Activated B cell treated with CpG ODN at 0.5 μM for 24 hours (primary cell): ENCODE measurements around the gene LLGL2. TPM values are rescaled to one million over a fixed set of nuclear protein-coding genes. Genes with fewer than 3 reads are reported as not detected.
A peak's percentile ranks its signal among the peaks of the same experiment; 100 is the strongest.

Experiments used
- ATAC-seq: fragments of 200-7000 bp; cut with Tn5 transposase; one replicate; pipeline ENCODE4 v1.10.0; 2021; ENCODE audit warnings: low read depth, mild to moderate bottlenecking, moderate library complexity
- CTCF ChIA-PET: fragments of 350-600 bp; sonication (Branson Sonifier 250); formaldehyde crosslinking; loops from one replicate; lab custom pipeline; 2021; ENCODE audit warnings: antibody characterized with exemption; lab: Charles Lee
- POLR2A ChIA-PET: fragments of 350-600 bp; sonication (Branson Sonifier 250); formaldehyde crosslinking; loops from one replicate; lab custom pipeline; 2021; ENCODE audit warnings: antibody characterized with exemption; lab: Charles Lee
- DNase-seq: peaks from one replicate; pipeline ENCODE4 v3.0.0; 2022
- H3K27ac Mint-ChIP-seq: one replicate; pipeline ENCODE4 v1.8.0; 2020; ENCODE audit warnings: mixed read lengths
- H3K27me3 Mint-ChIP-seq: one replicate; pipeline ENCODE4 v1.8.0; 2021; ENCODE audit warnings: mixed read lengths
- H3K36me3 Mint-ChIP-seq: one replicate; pipeline ENCODE4 v1.8.0; 2021; ENCODE audit warnings: low read depth, mixed read lengths
- H3K4me1 Mint-ChIP-seq: one replicate; pipeline ENCODE4 v1.8.0; 2021; ENCODE audit warnings: mixed read lengths
- H3K4me3 Mint-ChIP-seq: one replicate; pipeline ENCODE4 v1.8.0; 2020; ENCODE audit warnings: mild to moderate bottlenecking, mixed read lengths
- H3K9me3 Mint-ChIP-seq: one replicate; pipeline ENCODE4 v1.8.0; 2020; ENCODE audit warnings: mixed read lengths
- CTCF ChIP-seq: fragments of 200-600 bp; IDR thresholded peaks from one replicate; pipeline ENCODE4 v1.8.0; 2022; ENCODE audit warnings: antibody characterized with exemption, mild to moderate bottlenecking
- intact Hi-C: fragments of 100-400 bp; cut with micrococcal nuclease; formaldehyde crosslinking; loops from one replicate; pipeline ENCODE4 v1.15.1; 2024
- total RNA-seq: library from RNA; stranded (reverse); gene quantifications from 2 replicates; pipeline ENCODE4 v1.2.3, GENCODE V29; 2022

The LLGL2 gene
- total RNA-seq, 1 donor from 2014 or later, result 29.9 TPM

GRCh38 chr17:75589919-75590303, 64.4 kb downstream of the LLGL2 start:
- H3K36me3 Mint-ChIP-seq, result peaks cover 2% of the 10 kb centered on the region
- TF ChIP-seq CTCF, result no peak
- H3K27ac Mint-ChIP-seq, result no peak overlapping the region
- DNase-seq (no peak), ATAC-seq (no peak)
- POLR2A ChIA-PET, result interaction anchor here (0.6 to 1.0 kb wide), 3 partner anchors 8 to 73 kb away, joined by 4 to 5 read pairs (median 5); partner anchors contain the start of gene TSEN54
- H3K4me3 Mint-ChIP-seq, result peak overlapping the region; percentile 35
- intact Hi-C loops, result loop anchor here (1.0 to 5.0 kb wide), 6 partner anchors 19 to 319 kb away; partner anchors contain the start of genes MIF4GD and TSEN54
- H3K4me1 Mint-ChIP-seq, result peaks cover 16% of the 10 kb centered on the region
- CTCF ChIA-PET, result interaction anchor here (1.2 to 2.2 kb wide), 3 partner anchors 43 to 160 kb away, joined by 3 to 14 read pairs (median 10); partner anchors contain the start of genes SMIM5 and TSEN54
- no peaks in the 10 kb centered on the region for H3K27me3 Mint-ChIP-seq
- no peaks in the 10 kb centered on the region for H3K9me3 Mint-ChIP-seq

GRCh38 chr17:75590314-75590761, 64.8 kb downstream of the LLGL2 start:
- Mint-ChIP-seq H3K4me3 (peak overlapping the region; percentile 35), H3K9me3 (no peaks in the 10 kb centered on the region), H3K27ac (no peak overlapping the region), H3K27me3 (no peaks in the 10 kb centered on the region), H3K4me1 (peaks cover 16% of the 10 kb centered on the region), H3K36me3 (peaks cover 2% of the 10 kb centered on the region)
- intact Hi-C loops, result no loop called here
- TF ChIP-seq CTCF, result no peak
- ChIA-PET CTCF (interaction anchor here (1.2 to 1.6 kb wide), 2 partner anchors 43 to 160 kb away, joined by 3 to 10 read pairs; partner anchors contain the start of gene SMIM5), POLR2A (interaction anchor here (0.6 to 1.0 kb wide), 4 partner anchors 8 to 74 kb away, joined by 3 to 5 read pairs (median 4); partner anchors contain the start of gene TSEN54)
- ATAC-seq (no peak), DNase-seq (no peak)

- Mint-ChIP-seq H3K9me3 (no peaks in the 10 kb centered on the region), H3K4me1 (peaks cover 16% of the 10 kb centered on the region), H3K4me3 (peak overlapping the region; percentile 30), H3K36me3 (peaks cover 2% of the 10 kb centered on the region), H3K27ac (peak overlapping the region; percentile 50), H3K27me3 (no peaks in the 10 kb centered on the region)
- DNase-seq (no peak), ATAC-seq (no peak)
- CTCF ChIA-PET, result interaction anchor here (1.0 to 1.6 kb wide), 3 partner anchors 42 to 161 kb away, joined by 3 to 10 read pairs (median 3); partner anchors contain the start of gene SMIM5
- POLR2A ChIA-PET, result interaction anchor here (0.6 to 1.0 kb wide), 2 partner anchors 13 to 20 kb away, joined by 3 to 4 read pairs; no protein-coding TSS in a partner anchor
- intact Hi-C loops, result no loop called here
- no peak for TF ChIP-seq CTCF
Measured at GRCh38 chr17:75590849-75591721, 65.6 kb downstream of the LLGL2 start.

GRCh38 chr17:75591722-75592302, 66.3 kb downstream of the LLGL2 start:
- H3K27me3 Mint-ChIP-seq, result no peaks in the 10 kb centered on the region
- POLR2A ChIA-PET, result no interaction called here
- no peak overlapping the region for H3K4me3 Mint-ChIP-seq
- CTCF ChIA-PET, result interaction anchor here (1.0 kb wide), 1 partner anchor 157 kb away, joined by 3 read pairs; no protein-coding TSS in a partner anchor
- DNase-seq (no peak), ATAC-seq (no peak)
- H3K36me3 Mint-ChIP-seq, result peaks cover 2% of the 10 kb centered on the region
- no peak for TF ChIP-seq CTCF
- no peaks in the 10 kb centered on the region for H3K9me3 Mint-ChIP-seq
- intact Hi-C loops, result no loop called here
- H3K4me1 Mint-ChIP-seq, result peaks cover 16% of the 10 kb centered on the region
- H3K27ac Mint-ChIP-seq, result no peak overlapping the region
